ENCODE data around the gene BAG2.

BAG2 gene

DNA sequence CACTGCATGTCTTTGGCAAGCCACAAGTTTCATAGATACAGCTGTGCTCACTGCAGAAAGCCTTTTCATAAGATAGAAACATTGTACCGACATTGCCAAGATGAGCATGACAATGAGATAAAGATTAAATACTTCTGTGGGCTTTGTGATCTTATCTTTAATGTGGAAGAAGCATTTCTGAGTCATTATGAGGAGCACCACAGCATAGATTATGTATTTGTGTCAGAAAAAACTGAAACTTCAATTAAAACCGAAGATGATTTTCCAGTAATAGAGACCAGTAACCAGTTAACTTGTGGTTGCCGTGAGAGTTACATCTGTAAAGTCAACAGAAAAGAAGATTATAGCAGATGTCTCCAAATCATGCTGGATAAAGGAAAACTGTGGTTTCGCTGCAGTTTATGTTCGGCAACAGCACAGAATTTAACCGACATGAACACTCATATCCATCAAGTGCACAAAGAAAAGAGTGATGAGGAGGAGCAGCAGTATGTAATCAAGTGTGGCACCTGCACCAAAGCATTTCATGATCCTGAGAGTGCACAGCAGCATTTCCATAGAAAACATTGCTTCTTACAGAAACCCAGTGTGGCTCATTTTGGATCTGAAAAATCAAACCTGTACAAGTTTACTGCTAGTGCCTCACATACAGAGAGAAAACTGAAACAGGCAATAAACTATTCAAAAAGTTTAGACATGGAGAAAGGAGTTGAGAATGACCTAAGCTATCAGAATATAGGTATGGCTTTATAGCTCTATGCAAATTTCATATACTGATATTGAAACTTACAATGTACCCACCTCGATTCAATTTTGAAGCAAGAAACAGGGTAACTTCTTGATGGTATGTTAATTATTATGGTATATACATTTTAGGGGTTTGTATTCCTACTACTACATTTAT lies 23.9 kb upstream of the BAG2 start:
- DNase-seq (ENCODE audit: low read depth), result no peak
- TF ChIP-seq, protein P1, sequence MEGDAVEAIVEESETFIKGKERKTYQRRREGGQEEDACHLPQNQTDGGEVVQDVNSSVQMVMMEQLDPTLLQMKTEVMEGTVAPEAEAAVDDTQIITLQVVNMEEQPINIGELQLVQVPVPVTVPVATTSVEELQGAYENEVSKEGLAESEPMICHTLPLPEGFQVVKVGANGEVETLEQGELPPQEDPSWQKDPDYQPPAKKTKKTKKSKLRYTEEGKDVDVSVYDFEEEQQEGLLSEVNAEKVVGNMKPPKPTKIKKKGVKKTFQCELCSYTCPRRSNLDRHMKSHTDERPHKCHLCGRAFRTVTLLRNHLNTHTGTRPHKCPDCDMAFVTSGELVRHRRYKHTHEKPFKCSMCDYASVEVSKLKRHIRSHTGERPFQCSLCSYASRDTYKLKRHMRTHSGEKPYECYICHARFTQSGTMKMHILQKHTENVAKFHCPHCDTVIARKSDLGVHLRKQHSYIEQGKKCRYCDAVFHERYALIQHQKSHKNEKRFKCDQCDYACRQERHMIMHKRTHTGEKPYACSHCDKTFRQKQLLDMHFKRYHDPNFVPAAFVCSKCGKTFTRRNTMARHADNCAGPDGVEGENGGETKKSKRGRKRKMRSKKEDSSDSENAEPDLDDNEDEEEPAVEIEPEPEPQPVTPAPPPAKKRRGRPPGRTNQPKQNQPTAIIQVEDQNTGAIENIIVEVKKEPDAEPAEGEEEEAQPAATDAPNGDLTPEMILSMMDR (IDR thresholded peaks at IDR 0.05; ENCODE audit: insufficient read depth, low read depth, low read length, missing control alignments), result no peak
- no peak overlapping the region for H3K4me3 ChIP-seq (ENCODE audit: low read length)

- peak; percentile 80 for DNase-seq (ENCODE audit: low read depth)
- TF ChIP-seq, protein P1 (IDR thresholded peaks at IDR 0.05; ENCODE audit: insufficient read depth, low read depth, low read length, missing control alignments), result no peak
These were observed 13.5 kb upstream of the BAG2 start for GRCh38 chr6:57158658-57159057.

DNA sequence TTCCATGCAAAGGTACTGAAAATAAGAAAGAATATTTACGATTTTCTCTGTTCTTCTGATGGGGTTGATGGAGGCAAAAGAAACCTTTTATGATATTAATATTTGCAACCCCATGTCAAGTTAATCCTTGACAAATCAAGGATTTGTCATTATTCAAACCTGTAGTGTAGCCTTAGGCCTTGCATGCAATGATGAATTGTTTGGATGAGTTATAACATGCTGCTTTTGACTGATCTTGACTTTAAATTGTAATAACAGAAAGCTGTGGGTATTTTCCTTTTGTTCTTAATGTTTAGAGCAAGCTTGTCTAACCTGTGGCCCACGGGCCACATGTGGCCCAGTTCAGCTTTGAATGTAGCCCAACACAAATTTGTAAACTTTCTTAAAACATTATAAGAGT lies 13.0 kb upstream of the BAG2 start:
- H3K4me3 ChIP-seq (ENCODE audit: low read length), result no peak overlapping the region
- TF ChIP-seq, protein P1 (IDR thresholded peaks at IDR 0.05; ENCODE audit: insufficient read depth, low read depth, low read length, missing control alignments), result no peak
- DNase-seq (ENCODE audit: low read depth), result peak; percentile 90

More at GRCh38 chr6:57158658-57159057, 13.5 kb upstream of the BAG2 start:
- H3K4me3 ChIP-seq (ENCODE audit: low read length), result no peak overlapping the region

DNA sequence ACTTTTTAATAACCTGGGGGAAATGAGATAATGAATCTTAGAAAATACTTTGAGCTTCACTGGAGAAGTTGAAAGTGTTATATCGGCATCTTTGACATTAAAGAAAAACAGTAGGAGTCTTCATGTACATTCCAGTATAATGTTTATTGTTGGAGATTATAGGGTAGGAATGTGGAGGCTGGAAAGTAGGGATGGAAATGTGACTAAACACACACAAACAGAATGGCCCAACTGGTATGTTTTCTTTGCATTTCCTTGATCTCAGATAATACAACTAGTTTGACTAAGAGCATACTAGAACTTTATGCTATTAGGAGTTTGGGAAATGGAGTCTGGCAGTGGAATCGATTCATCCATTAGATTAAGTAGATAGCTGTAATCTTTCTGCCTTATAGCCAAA lies 10.1 kb upstream of the BAG2 start:
- DNase-seq (ENCODE audit: low read depth), result no peak
- H3K4me3 ChIP-seq (ENCODE audit: low read length), result no peak overlapping the region
- TF ChIP-seq, protein P1 (IDR thresholded peaks at IDR 0.05; ENCODE audit: insufficient read depth, low read depth, low read length, missing control alignments), result no peak

GRCh38 chr6:57162516-57162915 lies 9.6 kb upstream of the BAG2 start:
- TF ChIP-seq, protein P1 (IDR thresholded peaks at IDR 0.05; ENCODE audit: insufficient read depth, low read depth, low read length, missing control alignments), result no peak

DNA sequence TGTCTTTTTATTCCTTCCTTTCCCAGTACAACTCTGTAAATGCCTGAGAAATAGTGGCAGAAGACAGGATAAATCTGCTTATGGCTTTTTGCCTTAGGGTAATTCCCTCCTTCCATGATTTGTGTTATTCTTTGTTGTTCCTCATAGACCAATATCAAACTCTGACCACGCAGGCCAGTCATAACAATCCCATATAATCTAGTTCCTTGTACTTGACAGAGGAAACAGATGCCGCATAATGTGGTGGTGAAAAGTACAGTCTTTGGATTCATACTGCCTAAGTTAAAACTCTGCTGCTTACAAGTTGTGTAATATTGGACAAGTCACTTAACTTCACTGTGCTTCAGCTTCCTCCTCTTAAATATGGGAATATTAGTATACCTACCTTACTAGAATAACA lies 8.2 kb upstream of the BAG2 start:
- no peak for DNase-seq (ENCODE audit: low read depth)
- H3K4me3 ChIP-seq (ENCODE audit: low read length), result no peak overlapping the region
- TF ChIP-seq, protein P1 (IDR thresholded peaks at IDR 0.05; ENCODE audit: insufficient read depth, low read depth, low read length, missing control alignments), result no peak

More at GRCh38 chr6:57162516-57162915, 9.6 kb upstream of the BAG2 start:
- H3K4me3 ChIP-seq (ENCODE audit: low read length), result no peak overlapping the region
- no peak for DNase-seq (ENCODE audit: low read depth)
